Liver (tissue), 2 donors: ENCODE results near the gene MROH8.

ENCODE experiments used
- CTCF ChIP-seq: fragments of 150-350 bp; IDR thresholded peaks from 2 replicates; pipeline ENCODE4 v1.5.1; 2017; ENCODE audit warnings: improper control_type of control experiment, low read depth, low read length; ENCODE audit not compliant: missing input control
- REST ChIP-seq: IDR thresholded peaks from 2 replicates; pipeline ENCODE4 v1.6.1; 2016; ENCODE audit warnings: antibody characterized with exemption, mild to moderate bottlenecking
- YY1 ChIP-seq: IDR thresholded peaks from 2 replicates; pipeline ENCODE4 v1.6.1; 2016; ENCODE audit warnings: antibody characterized with exemption, mild to moderate bottlenecking
- ZBTB33 ChIP-seq: IDR thresholded peaks from 2 replicates; pipeline ENCODE4 v1.6.1; 2016; ENCODE audit warnings: antibody characterized with exemption
- donor health status: healthy.

- no peak for TF ChIP-seq ZBTB33
- no peak for TF ChIP-seq CTCF
- no peak for TF ChIP-seq REST
- no peak for TF ChIP-seq YY1
Observed at GRCh38 chr20:37189416-37190016, 10.2 kb upstream of the MROH8 start.
